HCT116 (cell line): ENCODE measurements around the gene CNTN2. TPM values are rescaled to one million over a fixed set of nuclear protein-coding genes. Genes with fewer than 3 reads are reported as not detected.

Experiments
- ATAC-seq: fragments of 200-7000 bp; cut with Tn5 transposase; 2 replicates; pipeline ENCODE4 v1.9.1; 2020; ENCODE audit warnings: mild to moderate bottlenecking, moderate library complexity
- BruUV-seq: library from RNA; stranded (reverse); fragments of 400-500 nt; replicated peaks from 2 replicates; lab custom pipeline; 2021; lab: Mats Ljungman, UMichigan
- CTCF ChIA-PET: fragments of 300-600 bp; sonication (Branson Sonifier 250); formaldehyde crosslinking; loops from one replicate; lab custom pipeline; 2021; ENCODE audit warnings: antibody characterized with exemption; lab: Charles Lee
- POLR2A ChIA-PET: fragments of 300-600, 350-600 bp; sonication (Branson Sonifier 250); formaldehyde crosslinking; loops from one replicate; lab custom pipeline; 2021; ENCODE audit warnings: antibody characterized with exemption; lab: Charles Lee
- RAD21 ChIA-PET, 2 experiments: fragments of 300-600 bp; sonication (Branson Sonifier 250); formaldehyde crosslinking; loops; one replicate each; lab custom pipeline; 2023; ENCODE audit warnings: low total read pairs in 2 of 2; ENCODE audit not compliant: uncharacterized antibody in 2 of 2, unreplicated experiment in 2 of 2, low non-redundant PET in 1 of 2; lab: Charles Lee
- DNase-seq: peaks from one replicate; pipeline ENCODE4 v3.0.0-alpha.2; 2010; ENCODE audit warnings: low read depth, low spot score
- H2AFZ ChIP-seq: fragments of 200-600 bp; shearing (Covaris generic), sonication (generic); 2 replicates; pipeline ENCODE4 v1.6.1; 2017; ENCODE audit warnings: low read depth, mixed run types, mixed read lengths, antibody characterized with exemption, low read length; ENCODE audit not compliant: poor library complexity, severe bottlenecking
- H3K27ac ChIP-seq: 2 replicates; pipeline ENCODE4 v1.5.1; 2012; ENCODE audit warnings: low read depth, low read length
- H3K27me3 ChIP-seq: fragments of 200-600 bp; sonication (generic); 2 replicates; pipeline ENCODE4 v1.6.1; 2016; ENCODE audit warnings: mixed run types, low read length, mixed read lengths; ENCODE audit not compliant: insufficient read depth
- H3K36me3 ChIP-seq, 2 experiments: fragments of 200-500 bp in 1 of 2; fragments of 200-600 bp in 1 of 2; sonication (Bioruptor generic) in 1 of 2; sonication (generic) in 1 of 2; 2 replicates each; pipeline versions ENCODE4 v1.5.1 to v1.6.1; 2014 to 2016; ENCODE audit warnings: low read length in 2 of 2, inconsistent platforms in 1 of 2, mixed read lengths in 1 of 2, mixed run types in 1 of 2; ENCODE audit not compliant: insufficient read depth in 2 of 2, control insufficient read depth in 1 of 2
- H3K4me1 ChIP-seq, 2 experiments: fragments of 200-600 bp in 1 of 2; sonication (generic) in 1 of 2; 2 replicates each; pipeline versions ENCODE4 v1.5.1 to v1.6.1; 2012 to 2017; ENCODE audit warnings: low read length in 2 of 2, inconsistent platforms in 1 of 2, mild to moderate bottlenecking in 1 of 2, mixed read lengths in 1 of 2, mixed run types in 1 of 2, moderate library complexity in 1 of 2; ENCODE audit not compliant: insufficient read depth in 2 of 2, control insufficient read depth in 1 of 2
- H3K4me2 ChIP-seq: fragments of 200-600 bp; sonication (generic); 2 replicates; pipeline ENCODE4 v1.6.1; 2017; ENCODE audit warnings: mixed run types, low read length, mixed read lengths
- H3K4me3 ChIP-seq, 2 experiments: fragments of 200-600 bp in 1 of 2; sonication (generic) in 1 of 2; replicated peaks in 1 of 2; 2 replicates each; pipeline ENCODE4 v1.5.1; 2011 to 2016; ENCODE audit warnings: low read length in 2 of 2, control low read depth in 1 of 2, low read depth in 1 of 2, mild to moderate bottlenecking in 1 of 2, mixed read lengths in 1 of 2, mixed run types in 1 of 2
- H3K79me2 ChIP-seq: fragments of 200-600 bp; sonication (generic); 2 replicates; pipeline ENCODE4 v1.6.1; 2017; ENCODE audit warnings: mild to moderate bottlenecking, mixed run types, low read length, moderate library complexity, mixed read lengths; ENCODE audit not compliant: insufficient read depth
- H3K9ac ChIP-seq: fragments of 200-600 bp; sonication (generic); 2 replicates; pipeline ENCODE4 v1.6.1; 2016; ENCODE audit warnings: low read length, mixed read lengths
- H3K9me2 ChIP-seq: fragments of 200-600 bp; sonication (generic), shearing (Covaris generic); 2 replicates; pipeline ENCODE4 v1.6.1; 2017; ENCODE audit warnings: mixed run types, mild to moderate bottlenecking, moderate library complexity; ENCODE audit not compliant: insufficient read depth
- H3K9me3 ChIP-seq, 2 experiments: fragments of 200-500 bp in 1 of 2; fragments of 200-600 bp in 1 of 2; sonication (Bioruptor generic) in 1 of 2; sonication (generic) in 1 of 2; 2 replicates each; pipeline ENCODE4 v1.6.1; 2014 to 2017; ENCODE audit warnings: low read length in 2 of 2, mixed read lengths in 2 of 2, inconsistent platforms in 1 of 2, low read depth in 1 of 2, mild to moderate bottlenecking in 1 of 2, mixed run types in 1 of 2, moderate library complexity in 1 of 2; ENCODE audit not compliant: control insufficient read depth in 1 of 2, insufficient read depth in 1 of 2
- H4K20me1 ChIP-seq: fragments of 200-600 bp; sonication (generic), shearing (Covaris generic); 2 replicates; pipeline ENCODE4 v1.6.1; 2017; ENCODE audit warnings: mixed run types, mild to moderate bottlenecking, moderate library complexity; ENCODE audit not compliant: insufficient read depth
- CBX3 ChIP-seq: IDR thresholded peaks from 2 replicates; pipeline ENCODE4 v1.6.1; 2012; ENCODE audit warnings: low read depth
- CEBPB ChIP-seq: IDR thresholded peaks from 2 replicates; pipeline ENCODE4 v1.6.1; 2012; ENCODE audit warnings: low read depth
- EGR1 ChIP-seq: IDR thresholded peaks from 2 replicates; pipeline ENCODE4 v1.6.1; 2012; ENCODE audit warnings: low read depth
- EZH2 ChIP-seq: fragments of 200-600 bp; sonication (generic); IDR thresholded peaks from 2 replicates; pipeline ENCODE4 v1.6.1; 2017; ENCODE audit warnings: antibody characterized with exemption, mixed run types
- FOSL1 ChIP-seq: IDR thresholded peaks from 2 replicates; pipeline ENCODE4 v1.6.1; 2012; ENCODE audit warnings: low read depth
- POLR2A ChIP-seq: IDR thresholded peaks from 2 replicates; pipeline ENCODE4 v1.7.0; 2011; ENCODE audit warnings: borderline replicate concordance; ENCODE audit not compliant: insufficient read depth, insufficient read length; ENCODE audit errors: extremely low read depth
- RAD21 ChIP-seq: IDR thresholded peaks from 2 replicates; pipeline ENCODE4 v1.6.1; 2012; ENCODE audit warnings: low read depth, mild to moderate bottlenecking
- intact Hi-C: fragments of 100-400 bp; cut with micrococcal nuclease; formaldehyde crosslinking; loops from 2 replicates; pipeline ENCODE4 v1.10.0; 2022
- total RNA-seq: library from RNA; stranded (reverse); gene quantifications from one replicate; pipeline ENCODE4 v1.2.1, GENCODE V29; 2021; ENCODE audit not compliant: unreplicated experiment
- TF ChIP-seq, protein P1 (sequence below): IDR thresholded peaks from 2 replicates; pipeline ENCODE4 v1.6.1; 2011; ENCODE audit warnings: mild to moderate bottlenecking, low read length, moderate library complexity; ENCODE audit not compliant: insufficient replicate concordance; ENCODE audit errors: extremely low read depth
- TF ChIP-seq, protein P2 (sequence below): IDR thresholded peaks from 2 replicates; pipeline ENCODE4 v1.6.1; 2012
- TF ChIP-seq, protein P3 (sequence below): IDR thresholded peaks from 2 replicates; pipeline ENCODE4 v1.6.1; 2012

The CNTN2 gene
- total RNA-seq, 1 experiment from 2014 or later, result 0.15 TPM

DNA sequence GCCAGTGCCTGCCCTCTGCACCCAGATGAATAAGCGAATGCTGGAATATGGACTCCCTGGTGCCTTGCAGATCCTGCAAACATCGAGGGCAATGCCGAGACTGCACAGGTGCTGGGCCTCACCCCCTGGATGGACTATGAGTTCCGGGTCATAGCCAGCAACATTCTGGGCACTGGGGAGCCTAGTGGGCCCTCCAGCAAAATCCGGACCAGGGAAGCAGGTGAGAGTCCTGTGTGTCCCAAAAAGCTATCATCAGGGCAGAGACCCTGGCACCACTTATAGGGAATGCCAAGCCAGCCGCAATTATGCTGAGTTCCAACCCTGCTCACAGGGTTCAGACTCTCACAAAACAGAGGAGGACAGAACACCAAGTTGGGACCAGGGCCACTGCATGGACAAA is 24.0 kb downstream of the CNTN2 start:
- no peak overlapping the region for H2AFZ ChIP-seq
- H3K4me2 ChIP-seq, result no peak overlapping the region
- no peaks in the 10 kb centered on the region for H3K79me2 ChIP-seq
- ATAC-seq (no peak), DNase-seq (no peak)
- POLR2A ChIA-PET, result no interaction called here
- RAD21 ChIA-PET, result interaction anchor here in 1 of 2 experiments (1.3 kb wide), 1 partner anchor 78 kb away, joined by 6 read pairs; no protein-coding TSS in a partner anchor
- H3K27me3 ChIP-seq, result no peaks in the 10 kb centered on the region
- H3K27ac ChIP-seq, result no peak overlapping the region
- H3K9ac ChIP-seq, result no peak overlapping the region
- no peak overlapping the region for H3K4me3 ChIP-seq
- H3K36me3 ChIP-seq, result no peaks in the 10 kb centered on the region
- intact Hi-C loops, result no loop called here
- no TSS peak for BruUV-seq
- CTCF ChIA-PET, result interaction anchor here (2.2 kb wide), 1 partner anchor 78 kb away, joined by 14 read pairs; no protein-coding TSS in a partner anchor
- H4K20me1 ChIP-seq, result no peaks in the 10 kb centered on the region
- H3K9me2 ChIP-seq, result no peaks in the 10 kb centered on the region
- TF ChIP-seq CBX3 (no peak), EZH2 (no peak)
- TF ChIP-seq, protein P1, sequence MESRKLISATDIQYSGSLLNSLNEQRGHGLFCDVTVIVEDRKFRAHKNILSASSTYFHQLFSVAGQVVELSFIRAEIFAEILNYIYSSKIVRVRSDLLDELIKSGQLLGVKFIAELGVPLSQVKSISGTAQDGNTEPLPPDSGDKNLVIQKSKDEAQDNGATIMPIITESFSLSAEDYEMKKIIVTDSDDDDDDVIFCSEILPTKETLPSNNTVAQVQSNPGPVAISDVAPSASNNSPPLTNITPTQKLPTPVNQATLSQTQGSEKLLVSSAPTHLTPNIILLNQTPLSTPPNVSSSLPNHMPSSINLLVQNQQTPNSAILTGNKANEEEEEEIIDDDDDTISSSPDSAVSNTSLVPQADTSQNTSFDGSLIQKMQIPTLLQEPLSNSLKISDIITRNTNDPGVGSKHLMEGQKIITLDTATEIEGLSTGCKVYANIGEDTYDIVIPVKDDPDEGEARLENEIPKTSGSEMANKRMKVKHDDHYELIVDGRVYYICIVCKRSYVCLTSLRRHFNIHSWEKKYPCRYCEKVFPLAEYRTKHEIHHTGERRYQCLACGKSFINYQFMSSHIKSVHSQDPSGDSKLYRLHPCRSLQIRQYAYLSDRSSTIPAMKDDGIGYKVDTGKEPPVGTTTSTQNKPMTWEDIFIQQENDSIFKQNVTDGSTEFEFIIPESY, result no peak
- TF ChIP-seq, all 23 proteins: peak for 0
- Histone ChIP-seq H3K9me3 (no peaks in the 10 kb centered on the region), H3K4me1 (no peaks in the 10 kb centered on the region; a peak in 1 of 4 replicates)

DNA sequence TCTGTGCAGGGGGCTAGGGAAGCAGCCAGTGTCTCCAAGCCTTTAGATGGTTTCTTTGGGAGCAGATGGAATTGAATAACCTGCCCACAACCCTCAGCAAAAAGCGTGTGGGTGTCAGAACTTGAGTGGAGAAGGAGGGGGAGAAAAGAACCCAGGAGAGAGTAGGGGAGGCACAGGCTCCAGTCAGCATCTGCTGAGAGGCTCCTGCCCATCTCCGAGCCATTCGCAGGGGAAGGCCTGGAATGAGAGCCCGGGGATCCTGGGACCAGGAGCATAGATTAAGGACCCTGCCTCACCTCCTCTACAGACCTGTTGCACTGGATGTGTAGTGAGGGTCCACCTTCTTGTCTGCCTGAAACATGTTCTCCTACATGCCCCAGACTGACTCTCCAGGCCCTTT is 25.0 kb downstream of the CNTN2 start:
- no peak overlapping the region for H3K9ac ChIP-seq
- POLR2A ChIA-PET, result no interaction called here
- no TSS peak for BruUV-seq
- H4K20me1 ChIP-seq, result no peaks in the 10 kb centered on the region
- CTCF ChIA-PET, result no interaction called here
- no peaks in the 10 kb centered on the region for H3K36me3 ChIP-seq
- ATAC-seq (no peak), DNase-seq (no peak)
- H2AFZ ChIP-seq, result no peak overlapping the region
- H3K9me2 ChIP-seq, result no peaks in the 10 kb centered on the region
- no peaks in the 10 kb centered on the region for H3K9me3 ChIP-seq
- no peak overlapping the region for H3K4me3 ChIP-seq
- H3K27me3 ChIP-seq, result no peaks in the 10 kb centered on the region
- no peak overlapping the region for H3K4me2 ChIP-seq
- H3K27ac ChIP-seq, result no peak overlapping the region
- no peaks in the 10 kb centered on the region for H3K4me1 ChIP-seq
- RAD21 ChIA-PET, result no interaction called here
- no peaks in the 10 kb centered on the region for H3K79me2 ChIP-seq
- TF ChIP-seq POLR2A (no peak), EGR1 (no peak), RAD21 (no peak), CEBPB (no peak), FOSL1 (no peak)
- TF ChIP-seq, protein P2, sequence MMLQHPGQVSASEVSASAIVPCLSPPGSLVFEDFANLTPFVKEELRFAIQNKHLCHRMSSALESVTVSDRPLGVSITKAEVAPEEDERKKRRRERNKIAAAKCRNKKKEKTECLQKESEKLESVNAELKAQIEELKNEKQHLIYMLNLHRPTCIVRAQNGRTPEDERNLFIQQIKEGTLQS, result no peak
- TF ChIP-seq, protein P3, sequence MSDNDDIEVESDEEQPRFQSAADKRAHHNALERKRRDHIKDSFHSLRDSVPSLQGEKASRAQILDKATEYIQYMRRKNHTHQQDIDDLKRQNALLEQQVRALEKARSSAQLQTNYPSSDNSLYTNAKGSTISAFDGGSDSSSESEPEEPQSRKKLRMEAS, result no peak
- intact Hi-C loops, result no loop called here
